HG02678 (cell line): Measurements from ENCODE around the gene ZGRF1.
"Not testable (repeated sequence)": the region's sequence is repeated elsewhere in the genome, so short reads cannot be mapped to it uniquely, and the experiment has no call there.

ENCODE experiments used
- ATAC-seq: cut with Tn5 transposase; IDR thresholded peaks from one replicate; pipeline ENCODE4 v1.9.1; 2021; ENCODE audit warnings: mild to moderate bottlenecking, moderate library complexity; ENCODE audit not compliant: unreplicated experiment

The ZGRF1 gene

DNA sequence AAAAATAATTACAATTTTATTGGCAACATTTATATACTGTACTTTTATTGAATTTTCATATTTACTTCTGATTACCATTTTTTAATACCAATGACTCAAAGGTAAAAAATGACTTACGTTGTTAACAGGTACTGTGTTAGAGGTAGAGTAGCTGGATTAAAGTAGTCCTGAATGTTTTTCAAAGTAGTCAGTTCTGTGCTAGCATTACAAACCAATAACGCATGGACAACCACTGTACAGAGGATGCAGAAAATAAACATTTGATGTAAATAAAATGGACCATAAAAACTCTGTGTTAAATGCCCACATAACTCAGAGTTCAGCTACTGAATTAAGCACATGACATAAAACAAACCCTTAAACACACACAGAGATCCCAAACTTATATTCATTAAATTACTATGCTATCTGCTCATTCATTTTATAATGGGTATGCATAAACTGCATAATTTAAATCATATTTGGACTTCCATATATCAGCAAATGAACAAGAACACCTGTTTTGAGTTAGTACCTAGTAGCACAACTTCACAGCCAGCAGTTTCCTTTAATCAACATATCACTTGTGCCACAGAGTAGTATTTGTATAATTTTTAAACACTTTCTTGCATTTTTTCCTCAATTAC, 74.3 kb downstream of the ZGRF1 start:
- no peak for ATAC-seq

GRCh38 chr4:112560084-112560483, 76.6 kb downstream of the ZGRF1 start:
- ATAC-seq: peak; percentile 54

DNA sequence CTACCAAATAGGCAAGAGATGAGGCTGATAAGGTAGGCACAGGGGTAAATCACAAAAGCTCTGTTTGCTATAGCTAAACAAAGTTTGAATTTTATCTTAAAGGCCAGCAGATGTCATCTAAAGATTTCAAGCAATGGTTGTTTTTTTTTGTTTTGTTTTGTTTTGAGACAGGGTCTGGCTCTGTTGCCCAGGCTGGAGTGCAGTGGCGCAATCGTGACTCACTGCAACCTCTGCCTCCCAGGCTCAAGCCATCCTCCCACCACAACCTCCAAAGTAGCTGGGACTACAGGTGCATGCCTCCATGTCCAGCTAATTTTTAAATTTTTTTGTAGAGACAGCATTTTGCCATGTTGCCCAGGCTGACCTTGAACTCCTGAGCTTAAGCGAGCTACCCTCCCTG, 77.7 kb downstream of the ZGRF1 start:
- no peak for ATAC-seq

DNA sequence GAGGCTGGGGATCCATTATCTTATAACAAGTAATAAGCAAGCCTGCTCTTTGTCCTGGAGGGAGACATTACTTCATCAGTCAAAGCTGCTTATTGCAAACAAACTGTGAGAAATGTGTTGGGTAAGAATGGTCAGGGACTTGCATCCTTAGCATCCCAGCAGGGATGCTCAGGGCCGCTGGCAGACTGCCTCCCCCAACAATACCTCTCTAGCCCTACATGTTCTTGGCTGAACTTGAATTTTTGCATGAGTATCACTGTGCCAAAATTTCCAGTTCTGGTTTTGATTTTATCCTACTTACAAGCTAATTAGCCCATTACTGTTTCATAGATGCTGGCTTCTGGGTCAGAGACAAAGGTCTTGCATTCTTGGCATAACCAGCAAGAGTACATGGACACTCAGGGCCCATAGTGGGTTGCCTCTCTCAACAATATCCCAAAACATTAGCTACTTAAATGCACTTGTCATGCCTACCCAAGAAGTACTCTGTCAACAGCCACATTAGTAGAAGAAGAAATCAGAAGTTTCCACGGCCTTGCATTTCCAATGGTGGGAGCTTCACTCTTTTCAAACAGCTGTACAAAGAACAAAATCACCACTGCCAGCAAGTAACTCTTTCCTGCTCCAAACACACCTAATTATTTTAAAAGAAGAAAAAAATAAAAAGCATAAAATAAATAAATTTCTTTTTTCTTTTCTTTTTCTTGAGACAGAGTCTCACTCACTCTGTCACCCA, 78.9 kb downstream of the ZGRF1 start:
- ATAC-seq: no peak

- ATAC-seq: not testable (repeated sequence)
Observed at GRCh38 chr4:112554271-112554670, 82.4 kb downstream of the ZGRF1 start.

DNA sequence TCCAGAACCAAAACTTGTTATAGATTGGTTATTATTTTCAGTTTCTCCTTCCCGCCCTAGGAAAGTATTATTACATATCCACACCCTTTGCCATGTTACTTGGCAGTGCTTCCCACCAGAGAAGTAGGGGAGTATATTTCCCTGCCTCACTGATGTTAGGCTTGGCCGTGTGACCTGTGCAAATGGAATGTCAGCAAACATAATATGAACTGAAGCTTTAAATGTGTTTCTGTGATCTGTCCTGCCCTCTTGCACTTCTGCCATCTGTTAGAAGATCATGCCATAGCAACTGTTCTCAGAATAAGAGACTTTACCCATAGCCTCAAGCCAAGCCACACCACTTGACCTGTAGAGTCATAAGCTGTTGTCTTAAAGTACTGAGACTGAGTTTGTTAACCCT, 84.0 kb downstream of the ZGRF1 start:
- ATAC-seq: no peak

- peak; percentile 60 for ATAC-seq
Observed at GRCh38 chr4:112550728-112551127, 86.0 kb downstream of the ZGRF1 start.

DNA sequence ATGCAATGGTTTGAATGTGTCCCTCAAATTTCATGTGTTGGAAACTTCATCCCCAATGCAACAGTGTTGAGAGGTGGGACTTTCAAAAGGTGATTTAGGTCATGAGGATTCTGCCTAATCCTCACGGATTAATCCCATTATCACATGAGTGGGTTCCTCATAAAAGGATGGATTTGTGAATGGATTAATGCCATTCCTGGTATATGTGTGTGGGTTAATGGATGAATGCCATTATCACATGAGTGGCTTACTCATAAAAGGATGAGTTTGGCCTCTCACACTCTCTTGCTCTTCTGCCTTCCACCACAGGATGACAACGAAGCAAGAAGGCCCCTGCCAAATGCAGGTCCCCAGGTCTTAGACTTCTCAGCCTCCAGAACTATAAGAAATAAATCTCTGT, 90.2 kb downstream of the ZGRF1 start:
- no peak for ATAC-seq

DNA sequence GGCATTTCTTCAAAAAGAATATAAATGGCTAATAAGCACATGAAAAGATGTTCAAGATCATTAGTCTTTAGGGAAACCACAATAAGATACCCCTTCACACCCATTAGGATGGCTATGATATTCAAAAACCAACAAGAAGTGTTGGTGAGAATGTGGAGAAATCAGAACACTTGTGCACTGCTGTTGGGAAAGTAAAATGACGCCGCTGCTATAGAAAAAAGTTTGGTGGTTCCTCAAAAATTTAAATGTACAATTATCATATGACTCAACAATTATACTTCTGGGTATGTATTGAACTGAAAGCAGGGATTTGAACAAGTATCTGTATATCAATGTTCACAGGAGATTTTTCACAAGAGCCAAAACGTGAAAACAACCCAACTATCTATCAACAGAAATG, 91.4 kb downstream of the ZGRF1 start:
- no peak for ATAC-seq

DNA sequence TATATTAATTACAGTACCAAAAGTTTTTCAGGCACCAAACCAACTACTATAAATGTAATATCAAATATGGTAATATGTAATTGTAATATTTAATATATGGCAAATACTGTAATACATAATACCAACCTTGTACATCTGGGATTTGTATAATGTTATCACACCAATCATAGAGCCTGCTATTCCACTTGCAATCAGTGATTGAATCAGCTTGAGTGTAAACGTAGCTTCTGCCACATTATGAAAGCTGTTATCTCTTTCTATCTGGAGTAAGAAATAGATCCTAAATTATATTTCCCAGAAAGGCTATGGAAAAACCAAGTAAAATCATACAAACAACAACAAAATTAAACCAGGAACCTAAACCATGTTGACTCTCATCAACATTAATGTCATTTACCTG, 96.0 kb downstream of the ZGRF1 start:
- no peak for ATAC-seq

DNA sequence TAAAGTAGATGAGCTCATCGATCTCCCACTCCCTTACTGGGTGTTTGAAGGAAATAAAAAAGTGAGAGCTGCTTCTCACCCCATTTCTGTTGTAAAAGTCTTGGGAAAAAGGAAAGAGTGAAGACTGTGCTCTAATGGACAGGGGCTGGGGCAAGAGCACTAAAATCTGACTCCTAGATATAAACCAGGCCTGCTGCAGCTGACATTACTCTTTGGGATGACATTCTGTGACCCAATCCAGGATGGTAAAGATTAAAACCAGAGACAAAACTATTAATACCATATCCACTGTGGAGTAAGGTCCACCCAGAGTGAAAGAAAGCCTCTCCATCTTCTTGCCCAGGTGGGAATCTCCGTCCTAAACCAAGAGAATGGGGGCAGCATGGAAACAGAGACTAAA, 100.6 kb downstream of the ZGRF1 start:
- no peak for ATAC-seq

- no peak for ATAC-seq
Observed at GRCh38 chr4:112532267-112532666, 104.4 kb downstream of the ZGRF1 start.

DNA sequence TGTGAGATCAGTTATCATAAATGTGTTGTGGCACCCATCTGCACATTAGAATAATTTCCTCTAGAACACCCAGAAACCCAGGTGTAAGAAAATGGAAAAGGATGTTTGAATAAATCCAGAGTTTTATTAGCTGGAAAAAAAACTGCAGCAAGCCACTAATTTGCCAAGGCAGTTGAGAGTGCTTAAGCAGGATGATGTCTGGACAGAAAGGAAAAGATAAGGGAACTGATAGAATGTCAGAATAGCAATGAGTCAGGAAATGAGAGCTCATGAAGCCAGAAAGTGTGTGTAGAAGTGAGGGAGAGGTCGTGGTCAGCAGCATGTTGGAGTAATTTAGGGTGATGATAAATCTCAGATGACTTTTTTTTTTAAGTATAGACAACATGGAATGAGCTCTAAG, 105.6 kb downstream of the ZGRF1 start:
- ATAC-seq: no peak

DNA sequence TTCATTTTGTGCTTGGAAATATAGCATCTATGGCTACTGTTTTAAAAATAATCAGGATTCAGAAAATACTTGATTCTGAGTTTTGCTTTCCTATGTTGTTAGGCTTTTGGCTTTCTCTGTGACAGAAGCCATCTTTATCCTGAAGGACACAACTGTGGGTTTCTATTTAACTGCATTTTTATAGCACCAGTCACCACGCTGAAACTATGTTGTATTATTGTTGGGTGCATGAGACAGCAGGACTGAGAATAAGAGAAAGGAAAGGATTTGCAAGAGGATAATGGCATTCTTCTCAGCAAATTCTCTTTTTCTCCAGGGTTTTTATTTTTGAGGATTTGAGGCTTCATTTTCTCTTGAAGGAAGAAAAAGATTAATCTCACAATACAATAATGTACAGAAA, 110.6 kb downstream of the ZGRF1 start:
- no peak for ATAC-seq

GRCh38 chr4:112523764-112524505, 112.8 kb downstream of the ZGRF1 start:
- ATAC-seq: peak; percentile 85

GRCh38 chr4:112523008-112523721, 113.5 kb downstream of the ZGRF1 start:
- peak; percentile 45 for ATAC-seq

- not testable (repeated sequence) for ATAC-seq
Observed at GRCh38 chr4:112522431-112522830, 114.3 kb downstream of the ZGRF1 start.

GRCh38 chr4:112521123-112522023, 115.3 kb downstream of the ZGRF1 start:
- no peak for ATAC-seq

DNA sequence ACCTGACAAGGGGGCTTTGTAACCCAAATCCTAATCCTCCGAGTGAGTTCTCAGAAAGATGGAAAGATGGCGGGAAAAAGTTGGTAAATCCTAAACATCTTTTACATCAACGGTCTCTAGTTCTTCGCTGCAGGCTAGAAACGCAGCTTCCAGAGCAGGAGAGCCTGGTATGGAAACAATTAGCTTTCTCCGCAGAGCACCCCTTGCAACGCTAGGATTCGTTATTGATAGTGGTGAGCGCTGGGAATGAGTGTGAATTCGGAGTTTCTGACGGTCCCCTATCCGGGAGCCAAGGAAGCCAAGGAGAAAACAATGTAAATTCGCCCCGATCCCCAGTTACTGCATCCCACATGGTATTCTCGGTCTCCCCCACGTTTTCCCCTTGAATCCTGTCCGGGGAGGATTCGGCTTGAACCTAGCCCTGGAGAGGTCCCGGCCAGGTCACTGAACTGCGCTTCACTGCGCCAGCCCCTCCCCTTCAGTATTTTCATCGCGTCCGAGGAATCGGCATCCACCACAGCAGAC, 116.0 kb downstream of the ZGRF1 start:
- ATAC-seq: no peak
